Measurements from ENCODE around the gene ANKRD34C.

DNA sequence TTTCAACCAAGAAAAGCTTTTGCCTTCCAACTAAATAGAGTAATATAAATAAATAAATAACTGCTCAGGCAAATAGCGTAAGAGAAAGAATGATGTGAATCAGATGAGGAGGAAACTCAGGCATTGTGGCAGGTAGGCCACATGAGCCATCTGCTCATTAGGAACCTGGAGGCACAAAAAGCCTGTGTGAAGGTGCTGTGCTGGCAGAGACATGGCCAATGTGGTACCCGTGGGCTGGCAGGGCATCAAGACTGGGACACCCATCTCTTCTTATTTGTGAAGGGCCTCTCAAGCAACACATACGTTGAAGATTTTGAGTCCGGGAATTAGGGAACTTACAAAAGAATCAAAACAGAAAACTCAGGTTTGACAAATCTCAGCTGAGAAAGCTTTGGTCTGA, 9.5 kb downstream of the ANKRD34C start:
- TF ChIP-seq EZH2 (IDR thresholded peaks at IDR 0.05; ENCODE audit: borderline replicate concordance) (no peak), EZH2phosphoT487 (IDR thresholded peaks at IDR 0.05; ENCODE audit: low read depth, severe bottlenecking, unreplicated experiment) (no peak)
- TF ChIP-seq, protein P1, sequence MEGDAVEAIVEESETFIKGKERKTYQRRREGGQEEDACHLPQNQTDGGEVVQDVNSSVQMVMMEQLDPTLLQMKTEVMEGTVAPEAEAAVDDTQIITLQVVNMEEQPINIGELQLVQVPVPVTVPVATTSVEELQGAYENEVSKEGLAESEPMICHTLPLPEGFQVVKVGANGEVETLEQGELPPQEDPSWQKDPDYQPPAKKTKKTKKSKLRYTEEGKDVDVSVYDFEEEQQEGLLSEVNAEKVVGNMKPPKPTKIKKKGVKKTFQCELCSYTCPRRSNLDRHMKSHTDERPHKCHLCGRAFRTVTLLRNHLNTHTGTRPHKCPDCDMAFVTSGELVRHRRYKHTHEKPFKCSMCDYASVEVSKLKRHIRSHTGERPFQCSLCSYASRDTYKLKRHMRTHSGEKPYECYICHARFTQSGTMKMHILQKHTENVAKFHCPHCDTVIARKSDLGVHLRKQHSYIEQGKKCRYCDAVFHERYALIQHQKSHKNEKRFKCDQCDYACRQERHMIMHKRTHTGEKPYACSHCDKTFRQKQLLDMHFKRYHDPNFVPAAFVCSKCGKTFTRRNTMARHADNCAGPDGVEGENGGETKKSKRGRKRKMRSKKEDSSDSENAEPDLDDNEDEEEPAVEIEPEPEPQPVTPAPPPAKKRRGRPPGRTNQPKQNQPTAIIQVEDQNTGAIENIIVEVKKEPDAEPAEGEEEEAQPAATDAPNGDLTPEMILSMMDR (IDR thresholded peaks at IDR 0.05; ENCODE audit: poor library complexity): no peak
